ENCODE results near the gene PSMA5. TPM values are rescaled to one million over a fixed set of nuclear protein-coding genes. Genes with fewer than 3 reads are reported as not detected.

PSMA5 gene
- total RNA-seq, 1 experiment from 2014 or later, result 133 TPM

GRCh38 chr1:109396871-109397580, 29.2 kb downstream of the PSMA5 start:
- H3K9ac ChIP-seq (ENCODE audit: extremely low read depth, insufficient read length, low read length), result peak overlapping the region; percentile 75
- no peak overlapping the region for H2AFZ ChIP-seq (ENCODE audit: low read length)
- peak overlapping the region; percentile 96 for H3K4me2 ChIP-seq (ENCODE audit: insufficient read depth, insufficient read length, low read length)
- no peak overlapping the region for H2AK5ac ChIP-seq (ENCODE audit: insufficient read length, low read length)
- H4K8ac ChIP-seq (replicated peaks; ENCODE audit: insufficient read length, low read depth, low read length), result no peak overlapping the region
- H3K56ac ChIP-seq (ENCODE audit: insufficient read length, low read depth, low read length), result no peak overlapping the region
- H3K9me3 ChIP-seq (ENCODE audit: control insufficient read depth, low read depth, low read length), result no peaks in the 10 kb centered on the region
- peaks cover 5% of the 10 kb centered on the region; the same call in 1 of the 2 replicates for H3K79me2 ChIP-seq (ENCODE audit: insufficient read depth, low read length)
- peaks cover 9% of the 10 kb centered on the region for H3K79me1 ChIP-seq (ENCODE audit: insufficient read depth, low read depth, low read length, poor library complexity, severe bottlenecking)
- WGBS (ENCODE audit: extremely low coverage, insufficient read length, low lambda C conversion rate), result no CpG with 5 or more reads among the region's 46 CpGs
- peaks cover 0 to 5% (median 2%) of the 10 kb centered on the region in 3 experiments; a peak in 3 of 7 replicates for H3K36me3 Mint-ChIP-seq (ENCODE audit: insufficient read depth in 1 of 3, low read depth in 3 of 3)
- H3K18ac ChIP-seq (ENCODE audit: insufficient read length, low read depth, low read length), result no peak overlapping the region
- H3K27ac ChIP-seq (ENCODE audit: insufficient read length, low read depth, low read length), result no peak overlapping the region
- H2BK20ac ChIP-seq (ENCODE audit: low read depth, low read length, poor library complexity, severe bottlenecking), result no peak overlapping the region
- peaks cover 27 to 39% of the 10 kb centered on the region in 2 experiments for H3K4me1 Mint-ChIP-seq
- H4K91ac ChIP-seq (ENCODE audit: insufficient read length, low read depth, low read length), result no peak overlapping the region
- H3K23ac ChIP-seq (ENCODE audit: insufficient read length, low read depth, low read length), result no peak overlapping the region
- no peak overlapping the region for H2BK15ac ChIP-seq (ENCODE audit: low read depth, low read length)
- no peak for TF ChIP-seq CTCF (conservative IDR thresholded peaks at IDR 0.05)
- H3K27me3 Mint-ChIP-seq (ENCODE audit: low read depth), result no peaks in the 10 kb centered on the region
- no peaks in the 10 kb centered on the region for H3K9me3 Mint-ChIP-seq
- H3K4me3 Mint-ChIP-seq, result peak overlapping the region; percentile 92 to 97
- H3K27me3 ChIP-seq (ENCODE audit: insufficient read depth, low read length), result no peaks in the 10 kb centered on the region
- H3K4me1 ChIP-seq (ENCODE audit: insufficient read depth, low read length), result peaks cover 2% of the 10 kb centered on the region; the same call in 1 of the 2 replicates
- peak overlapping the region in 2 of 3 experiments; percentile 63 to 95; a peak in 2 of 7 replicates for H3K27ac Mint-ChIP-seq
- DNase-seq, result no peak
- no peak overlapping the region for H2BK12ac ChIP-seq (ENCODE audit: insufficient read length, low read depth, low read length)
- H4K5ac ChIP-seq (ENCODE audit: insufficient read length, low read depth, low read length), result no peak overlapping the region
- H3K14ac ChIP-seq (ENCODE audit: insufficient read depth, low read length), result 0 out of 2 replicates have a peak overlapping the region, but pooled peaks have one; percentile 62
- H3K4ac ChIP-seq (ENCODE audit: low read depth, low read length), result no peak overlapping the region
- H2BK5ac ChIP-seq (ENCODE audit: insufficient read length, low read length), result no peak overlapping the region
- H3T11ph ChIP-seq (ENCODE audit: low read length), result no peak overlapping the region
- no peaks in the 10 kb centered on the region for H4K20me1 ChIP-seq (ENCODE audit: control insufficient read depth, insufficient read depth, insufficient read length)
- H3K23me2 ChIP-seq (ENCODE audit: insufficient read length, low read depth, low read length, poor library complexity, severe bottlenecking), result peaks cover 17% of the 10 kb centered on the region
- no peak overlapping the region for H2BK120ac ChIP-seq (ENCODE audit: low read depth, low read length, poor library complexity, severe bottlenecking)
